Measurements from ENCODE around the gene MAP2. TPM values are rescaled to one million over a fixed set of nuclear protein-coding genes. Genes with fewer than 3 reads are reported as not detected.
A peak's percentile ranks its signal among the peaks of the same experiment; 100 is the strongest.

The MAP2 gene
- total RNA-seq, 1 experiment from 2014 or later: 7.6 TPM

GRCh38 chr2:209614690-209615369 lies 191.0 kb downstream of the MAP2 start (continued):
- no peak for TF ChIP-seq ZNF416 (CRISPR knock-in tag; IDR thresholded peaks at IDR 0.05)
- no peak for TF ChIP-seq USF1 (CRISPR knock-in tag; IDR thresholded peaks at IDR 0.05)
- no peak for TF ChIP-seq IRF2 (CRISPR knock-in tag; IDR thresholded peaks at IDR 0.05; ENCODE audit: borderline replicate concordance, low read depth)
- TF ChIP-seq ZNF121 (CRISPR knock-in tag; IDR thresholded peaks at IDR 0.05): no peak
- TF ChIP-seq FOXK1 (CRISPR knock-in tag; IDR thresholded peaks at IDR 0.05): 0 out of 2 replicates have a peak, but pooled peaks have one; percentile 51
- no peak for TF ChIP-seq RELA (CRISPR knock-in tag; IDR thresholded peaks at IDR 0.05; ENCODE audit: borderline replicate concordance)
- TF ChIP-seq ATF1 (CRISPR knock-in tag; IDR thresholded peaks at IDR 0.05): no peak
- TF ChIP-seq SP1 (CRISPR knock-in tag; conservative IDR thresholded peaks at IDR 0.05): no peak; the same call in 1 of the 2 replicates
- TF ChIP-seq HMGXB4 (CRISPR knock-in tag; IDR thresholded peaks at IDR 0.05): no peak
- TF ChIP-seq TEAD1 (CRISPR knock-in tag; IDR thresholded peaks at IDR 0.05): peak; percentile 93; the same call in 1 of the 2 replicates
- no peak for TF ChIP-seq ZNF263 (CRISPR knock-in tag; IDR thresholded peaks at IDR 0.05; ENCODE audit: low read depth)
- no peak for TF ChIP-seq ZMAT4 (CRISPR knock-in tag; IDR thresholded peaks at IDR 0.05)
- no peak for TF ChIP-seq ZNF138 (CRISPR knock-in tag; conservative IDR thresholded peaks at IDR 0.05)
- no peak for TF ChIP-seq ATF3 (CRISPR knock-in tag; conservative IDR thresholded peaks at IDR 0.05)
- no peak for TF ChIP-seq JUN (CRISPR knock-in tag; IDR thresholded peaks at IDR 0.05)
- TF ChIP-seq EMX1 (CRISPR knock-in tag; IDR thresholded peaks at IDR 0.05): no peak
- TF ChIP-seq FOXP4 (CRISPR knock-in tag; IDR thresholded peaks at IDR 0.05): peak; percentile 39; the same call in 1 of the 2 replicates
- no peak for TF ChIP-seq E2F5 (CRISPR knock-in tag; IDR thresholded peaks at IDR 0.05)
- no peak for TF ChIP-seq ZNF425 (CRISPR knock-in tag; conservative IDR thresholded peaks at IDR 0.05)
- TF ChIP-seq MAX (CRISPR knock-in tag; IDR thresholded peaks at IDR 0.05): no peak
- TF ChIP-seq ZNF512 (CRISPR knock-in tag; IDR thresholded peaks at IDR 0.05; ENCODE audit: borderline replicate concordance): no peak
- TF ChIP-seq E2F4 (CRISPR knock-in tag; IDR thresholded peaks at IDR 0.05; ENCODE audit: borderline replicate concordance, low read depth): no peak
- TF ChIP-seq NR1H2 (CRISPR knock-in tag; IDR thresholded peaks at IDR 0.05): no peak
- no peak for TF ChIP-seq SOX15 (CRISPR knock-in tag; IDR thresholded peaks at IDR 0.05)
- no peak for TF ChIP-seq ZNF281 (CRISPR knock-in tag; IDR thresholded peaks at IDR 0.05)
